ENCODE results near the gene BABAM1. TPM values are rescaled to one million over a fixed set of nuclear protein-coding genes. Genes with fewer than 3 reads are reported as not detected.
A peak's percentile ranks its signal among the peaks of the same experiment; 100 is the strongest.

BABAM1 gene
- 100 to 1,000 TPM; 105 to 128 (median 120) TPM for total RNA-seq (2021; fragmentation: NEBNext Ultra II Directional; extraction: Animal tissue kit (Norgen Biotek cat#: 25700))
- long read RNA-seq, transcript BABAM1-208 (9 exons, 1,470 nt), result major isoform, 111 of 180 reads
- long read RNA-seq, transcript BABAM1-201 (9 exons, 1,472 nt), result minor isoform, 25 of 180 reads
- long read RNA-seq, transcript BABAM1-202 (6 exons, 930 nt), result minor isoform, 9 of 180 reads
- long read RNA-seq, partial matches to known transcripts, result 9 of 180 reads
- long read RNA-seq, other reads (novel, unspliced or antisense), result 21 of 180 reads

DNA sequence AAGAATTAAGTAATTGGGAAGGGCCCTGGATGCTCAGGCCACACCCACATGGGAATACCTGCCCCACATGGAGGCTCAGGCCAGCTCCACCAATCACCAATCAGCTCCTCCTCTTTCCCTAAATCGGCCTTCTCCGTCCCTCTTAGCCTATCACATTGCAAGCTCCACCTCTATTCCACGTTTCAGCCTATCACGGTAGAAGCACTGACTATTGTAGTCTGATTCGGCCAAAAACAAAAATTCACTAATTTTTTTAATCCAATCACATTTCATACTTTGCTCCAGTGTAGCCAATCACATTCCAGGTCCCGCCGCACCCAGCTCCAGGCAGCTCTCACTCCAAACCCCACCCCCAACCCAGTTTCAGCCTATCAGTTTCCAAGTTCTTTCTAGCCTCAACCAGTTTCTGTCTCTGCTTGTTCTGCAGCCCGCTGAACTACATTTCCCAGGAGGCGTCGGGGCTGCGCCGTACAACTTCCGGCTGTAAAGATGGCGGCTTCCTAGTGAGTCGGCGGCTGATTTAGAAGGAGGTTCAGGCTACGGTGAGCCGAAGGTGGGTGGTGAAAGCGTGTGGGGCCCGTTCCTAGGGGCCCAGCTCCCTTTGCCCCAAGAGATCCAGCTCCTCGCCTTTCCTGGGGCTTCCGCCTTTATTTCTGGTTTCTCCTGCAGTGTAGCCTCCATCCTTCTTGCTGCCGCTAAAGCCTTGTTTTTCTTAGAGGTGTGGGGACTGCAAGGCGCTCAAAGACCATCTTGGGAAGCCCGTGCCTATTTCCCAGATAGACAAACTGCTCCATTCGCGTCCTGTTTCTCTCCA is at the start of gene BABAM1:
Gene BABAM1 (plus strand): TSS at position 469 of the 814 bp plus-strand sequence. CDS start 1,364 bp downstream, outside the sequence.
- Mint-ChIP-seq H3K4me1 (ENCODE audit: low read depth) (peaks cover 15% of the 10 kb centered on the region), H3K27me3 (ENCODE audit: insufficient read depth) (peaks cover 4% of the 10 kb centered on the region), H3K4me3 (peak within 1 kb of the TSS; percentile 96), H3K27ac (peak within 1 kb of the TSS; percentile 91), H3K36me3 (ENCODE audit: low read depth) (peaks cover 12% of the 10 kb centered on the region), H3K9me3 (peaks cover 4% of the 10 kb centered on the region; the same call in 1 of the 2 replicates)
- TF ChIP-seq, protein P1, sequence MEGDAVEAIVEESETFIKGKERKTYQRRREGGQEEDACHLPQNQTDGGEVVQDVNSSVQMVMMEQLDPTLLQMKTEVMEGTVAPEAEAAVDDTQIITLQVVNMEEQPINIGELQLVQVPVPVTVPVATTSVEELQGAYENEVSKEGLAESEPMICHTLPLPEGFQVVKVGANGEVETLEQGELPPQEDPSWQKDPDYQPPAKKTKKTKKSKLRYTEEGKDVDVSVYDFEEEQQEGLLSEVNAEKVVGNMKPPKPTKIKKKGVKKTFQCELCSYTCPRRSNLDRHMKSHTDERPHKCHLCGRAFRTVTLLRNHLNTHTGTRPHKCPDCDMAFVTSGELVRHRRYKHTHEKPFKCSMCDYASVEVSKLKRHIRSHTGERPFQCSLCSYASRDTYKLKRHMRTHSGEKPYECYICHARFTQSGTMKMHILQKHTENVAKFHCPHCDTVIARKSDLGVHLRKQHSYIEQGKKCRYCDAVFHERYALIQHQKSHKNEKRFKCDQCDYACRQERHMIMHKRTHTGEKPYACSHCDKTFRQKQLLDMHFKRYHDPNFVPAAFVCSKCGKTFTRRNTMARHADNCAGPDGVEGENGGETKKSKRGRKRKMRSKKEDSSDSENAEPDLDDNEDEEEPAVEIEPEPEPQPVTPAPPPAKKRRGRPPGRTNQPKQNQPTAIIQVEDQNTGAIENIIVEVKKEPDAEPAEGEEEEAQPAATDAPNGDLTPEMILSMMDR (IDR thresholded peaks at IDR 0.05), result no peak
- DNase-seq, result peak; percentile 100

DNA sequence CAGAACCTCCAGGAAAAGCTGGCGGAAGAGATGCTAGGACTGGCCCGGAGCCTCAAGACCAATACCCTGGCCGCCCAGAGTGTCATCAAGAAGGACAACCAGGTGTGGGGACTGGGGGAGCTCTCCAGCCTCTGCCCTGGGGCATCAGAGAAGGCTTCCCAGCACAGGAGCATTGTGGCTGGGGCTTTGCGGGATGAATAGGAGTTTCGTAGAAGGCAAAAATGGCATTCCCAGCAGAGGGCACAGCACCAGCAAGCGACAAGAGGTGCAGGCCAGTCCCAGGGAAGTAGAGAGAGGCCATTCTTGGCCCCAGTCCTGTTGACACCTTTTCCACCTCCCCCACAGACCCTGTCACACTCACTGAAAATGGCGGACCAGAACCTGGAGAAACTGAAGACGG is 48.0 kb upstream of the BABAM1 start:
- peaks cover 3% of the 10 kb centered on the region; the same call in 1 of the 2 replicates for H3K27me3 Mint-ChIP-seq (ENCODE audit: insufficient read depth)
- no peak overlapping the region; the same call in 1 of the 2 replicates for H3K27ac Mint-ChIP-seq
- no peak overlapping the region for H3K4me3 Mint-ChIP-seq
- no peak for DNase-seq
- peaks cover 27% of the 10 kb centered on the region for H3K4me1 Mint-ChIP-seq (ENCODE audit: low read depth)
- TF ChIP-seq, protein P1 (IDR thresholded peaks at IDR 0.05), result no peak
- H3K36me3 Mint-ChIP-seq (ENCODE audit: low read depth), result peaks cover 24% of the 10 kb centered on the region
- H3K9me3 Mint-ChIP-seq, result no peaks in the 10 kb centered on the region

DNA sequence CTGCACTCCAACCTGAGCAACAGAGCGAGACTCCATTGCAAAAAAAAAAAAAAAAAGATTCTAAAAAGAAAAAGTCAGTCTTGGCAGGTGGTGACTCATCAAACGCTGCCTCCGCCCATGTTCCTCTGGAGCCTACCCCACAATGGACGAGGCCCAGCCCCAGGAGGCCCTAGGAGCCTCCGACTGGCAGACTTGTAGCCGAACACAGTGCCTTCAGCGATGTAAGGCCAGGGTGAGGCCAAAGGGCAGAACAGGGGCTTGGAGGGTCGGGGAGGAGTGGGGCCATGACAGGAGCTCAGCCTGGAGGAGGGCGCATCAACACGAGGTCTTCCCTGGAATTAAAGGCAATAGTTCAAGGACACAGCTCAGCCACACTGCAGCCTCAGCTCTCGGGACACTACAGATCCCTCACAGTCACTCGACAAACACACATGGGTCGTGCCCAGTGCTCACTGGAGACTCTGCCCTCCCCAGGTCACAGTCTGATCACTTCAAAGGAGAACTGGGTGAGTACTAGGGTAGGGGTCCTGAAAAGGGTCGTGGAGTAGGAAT is 47.0 kb upstream of the BABAM1 start:
- no peaks in the 10 kb centered on the region for H3K9me3 Mint-ChIP-seq
- H3K4me3 Mint-ChIP-seq, result no peak overlapping the region

DNA sequence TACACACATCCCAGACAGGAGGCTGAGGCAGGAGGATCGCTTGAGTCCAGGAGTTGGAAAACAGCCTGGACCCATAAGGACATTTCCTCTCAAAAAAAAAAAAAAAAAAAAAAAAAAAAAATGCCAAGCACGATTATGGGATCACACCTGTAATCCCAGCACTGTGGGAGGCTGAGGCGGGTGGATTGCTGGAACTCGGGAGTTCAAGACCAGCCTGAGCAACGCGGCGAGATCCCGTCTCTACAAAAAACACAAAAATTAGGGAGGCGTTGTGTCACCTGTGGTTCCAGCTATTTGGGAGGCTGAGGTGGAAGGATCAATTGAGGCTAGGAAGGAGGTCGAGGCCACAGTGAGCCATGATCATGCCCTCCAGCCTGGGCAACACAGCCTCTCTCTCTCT is 42.2 kb upstream of the BABAM1 start:
- no peak overlapping the region for H3K27ac Mint-ChIP-seq
- DNase-seq, result no peak
- no peaks in the 10 kb centered on the region for H3K9me3 Mint-ChIP-seq
- peaks cover 4% of the 10 kb centered on the region for H3K27me3 Mint-ChIP-seq (ENCODE audit: insufficient read depth)
- no peaks in the 10 kb centered on the region; the same call in 1 of the 2 replicates for H3K36me3 Mint-ChIP-seq (ENCODE audit: low read depth)
- H3K4me3 Mint-ChIP-seq, result no peak overlapping the region
- TF ChIP-seq, protein P1 (IDR thresholded peaks at IDR 0.05), result no peak
- H3K4me1 Mint-ChIP-seq (ENCODE audit: low read depth), result peaks cover 12% of the 10 kb centered on the region

More for the DNA sequence above, 47.0 kb upstream of the BABAM1 start:
- Mint-ChIP-seq H3K36me3 (ENCODE audit: low read depth) (peaks cover 24% of the 10 kb centered on the region), H3K4me1 (ENCODE audit: low read depth) (peaks cover 17% of the 10 kb centered on the region), H3K27me3 (ENCODE audit: insufficient read depth) (peaks cover 3% of the 10 kb centered on the region; the same call in 1 of the 2 replicates), H3K27ac (peak overlapping the region; percentile 69)
- DNase-seq, result no peak
- TF ChIP-seq, protein P1 (IDR thresholded peaks at IDR 0.05), result no peak

All from HFFc6 (cell line).